K562 (cell line): ENCODE measurements around the gene SCAMP3. TPM values are rescaled to one million over a fixed set of nuclear protein-coding genes. Genes with fewer than 3 reads are reported as not detected.

Source experiments
- ARNT ChIP-seq, 2 experiments: fragments of 450-650 bp; IDR thresholded peaks; 2 replicates each; pipeline ENCODE4 v1.6.1; 2016; ENCODE audit warnings: mild to moderate bottlenecking in 1 of 2
- CBX8 ChIP-seq: fragments of 200-600 bp; sonication (generic); IDR thresholded peaks from 2 replicates; pipeline ENCODE4 v1.6.1; 2012; ENCODE audit warnings: borderline replicate concordance, mixed run types, low read depth, mild to moderate bottlenecking, moderate library complexity, mixed read lengths, low read length, control low read depth, inconsistent platforms; ENCODE audit not compliant: poor library complexity, severe bottlenecking; ENCODE audit errors: extremely low read depth
- CEBPB ChIP-seq: fragments of 450-650 bp; IDR thresholded peaks from 2 replicates; pipeline ENCODE4 v1.6.1; 2016; ENCODE audit warnings: missing genetic modification characterization, missing compliant biosample characterization
- CREM ChIP-seq: IDR thresholded peaks from 2 replicates; pipeline ENCODE4 v1.6.1; 2014; ENCODE audit warnings: antibody characterized with exemption, low read depth
- EHMT2 ChIP-seq: fragments of 450-650 bp; IDR thresholded peaks from 2 replicates; pipeline ENCODE4 v1.6.1; 2018; ENCODE audit warnings: antibody characterized with exemption
- HDAC2 ChIP-seq: fragments of 450-650 bp; IDR thresholded peaks from 2 replicates; pipeline ENCODE4 v1.6.1; 2016; ENCODE audit warnings: mild to moderate bottlenecking
- HMGXB4 ChIP-seq: sonication (generic); formaldehyde crosslinking; IDR thresholded peaks from 2 replicates; pipeline ENCODE4 v1.8.1; 2023; ENCODE audit warnings: mild to moderate bottlenecking, missing genetic modification reagents
- KDM1A ChIP-seq, 2 experiments: fragments of 450-650 bp; IDR thresholded peaks; 2 replicates each; pipeline ENCODE4 v1.6.1; 2016; ENCODE audit warnings: mild to moderate bottlenecking in 2 of 2
- MAZ ChIP-seq, 2 experiments: fragments of 450-650 bp in 1 of 2; sonication (generic) in 1 of 2; formaldehyde crosslinking; IDR thresholded peaks in 1 of 2; conservative IDR thresholded peaks in 1 of 2; 2 replicates each; pipeline versions ENCODE4 v1.4.0 to v1.5.0; 2020; ENCODE audit warnings: mild to moderate bottlenecking in 1 of 2, missing genetic modification reagents in 1 of 2
- POLR2G ChIP-seq: fragments of 200-400 bp; formaldehyde crosslinking; IDR thresholded peaks from 2 replicates; pipeline ENCODE4 v1.6.1; 2017; ENCODE audit warnings: low read depth, mild to moderate bottlenecking, antibody characterized with exemption, low read length, moderate library complexity
- RBM14 ChIP-seq: fragments of 200-400 bp; formaldehyde crosslinking; IDR thresholded peaks from 2 replicates; pipeline ENCODE4 v1.6.1; 2018; ENCODE audit warnings: low read depth, mild to moderate bottlenecking, low read length, moderate library complexity, borderline replicate concordance; ENCODE audit not compliant: insufficient read depth
- SMARCA4 ChIP-seq: fragments of 450-650 bp; IDR thresholded peaks from 2 replicates; pipeline ENCODE4 v1.6.1; 2016
- SMARCC2 ChIP-seq: fragments of 450-650 bp; IDR thresholded peaks from 2 replicates; pipeline ENCODE4 v1.6.1; 2017; ENCODE audit warnings: antibody characterized with exemption, moderate library complexity, mild to moderate bottlenecking, low read depth
- TBP ChIP-seq: optimal IDR thresholded peaks from 2 replicates; pipeline ENCODE3; 2011; ENCODE audit warnings: low read depth, low read length, improper control_type of control experiment
- TCFL5 ChIP-seq: fragments of 250-450 bp; sonication (Bioruptor Pico); conservative IDR thresholded peaks from 2 replicates; pipeline ENCODE4 v1.6.1; 2021; ENCODE audit warnings: mild to moderate bottlenecking, moderate library complexity, matching md5 sums
- TEAD1 ChIP-seq, 2 experiments: fragments of 450-650 bp in 1 of 2; sonication (generic) in 1 of 2; formaldehyde crosslinking; IDR thresholded peaks; 2 replicates each; pipeline versions ENCODE4 v1.4.0 to v1.8.0; 2020 to 2022; ENCODE audit warnings: mild to moderate bottlenecking in 2 of 2, missing genetic modification reagents in 1 of 2
- ZFP1 ChIP-seq: fragments of 450-650 bp; formaldehyde crosslinking; IDR thresholded peaks from 2 replicates; pipeline ENCODE4 v1.4.0; 2020; ENCODE audit warnings: mild to moderate bottlenecking, mixed read lengths
- ZFX ChIP-seq: sonication (generic); formaldehyde crosslinking; IDR thresholded peaks from 2 replicates; pipeline ENCODE4 v1.8.0; 2022; ENCODE audit warnings: mild to moderate bottlenecking, missing genetic modification reagents, moderate library complexity
- ZNF830 ChIP-seq: fragments of 250-450 bp; sonication (Bioruptor Pico); IDR thresholded peaks from 2 replicates; pipeline ENCODE4 v1.5.0; 2021; ENCODE audit warnings: mild to moderate bottlenecking
- polyA plus RNA-seq, 8 experiments: library from polyadenylated mRNA; depleted of rRNA in 4 of 8; stranded (reverse) in 5 of 8; unstranded in 3 of 8; fragments of >200 nt; fragmentation: Nextera tagmentation in 2 of 8; fragmentation: Illumina TruSeq in 1 of 8; extraction: Ambion mirVana in 2 of 8; extraction: Trizol in 1 of 8; gene quantifications; 2 replicates each; pipeline versions ENCODE4 v1.2.1 to v1.2.3, GENCODE V29; 2011 to 2014; ENCODE audit warnings: inconsistent platforms in 1 of 8, missing spikeins in 1 of 8
- total RNA-seq, 7 experiments: library from RNA; depleted of rRNA in 6 of 7; stranded (reverse); fragments of >200 nt in 6 of 7; fragmentation: Illumina TruSeq in 2 of 7; extraction: Trizol in 2 of 7; gene quantifications; 2 replicates each; pipeline versions ENCODE4 v1.2.1 to v1.2.3, GENCODE V29; 2011 to 2021; ENCODE audit warnings: low replicate concordance in 1 of 7
- TF ChIP-seq, protein P1 (sequence below): fragments of 200-800 bp; sonication (Bioruptor generic); IDR thresholded peaks from 2 replicates; pipeline ENCODE4 v1.6.1; 2017; ENCODE audit warnings: missing genetic modification characterization, missing compliant biosample characterization
- TF ChIP-seq, protein P2 (sequence below): sonication (generic); formaldehyde crosslinking; IDR thresholded peaks from 2 replicates; pipeline ENCODE4 v1.8.1; 2022; ENCODE audit warnings: missing genetic modification reagents

SCAMP3 gene
- total and polyA plus RNA-seq, 9 of the 15 experiments (the other 6 are each of a cell fraction or from before 2014, with no cell fraction given), result 14.2 to 131 (median 86.1) TPM

DNA sequence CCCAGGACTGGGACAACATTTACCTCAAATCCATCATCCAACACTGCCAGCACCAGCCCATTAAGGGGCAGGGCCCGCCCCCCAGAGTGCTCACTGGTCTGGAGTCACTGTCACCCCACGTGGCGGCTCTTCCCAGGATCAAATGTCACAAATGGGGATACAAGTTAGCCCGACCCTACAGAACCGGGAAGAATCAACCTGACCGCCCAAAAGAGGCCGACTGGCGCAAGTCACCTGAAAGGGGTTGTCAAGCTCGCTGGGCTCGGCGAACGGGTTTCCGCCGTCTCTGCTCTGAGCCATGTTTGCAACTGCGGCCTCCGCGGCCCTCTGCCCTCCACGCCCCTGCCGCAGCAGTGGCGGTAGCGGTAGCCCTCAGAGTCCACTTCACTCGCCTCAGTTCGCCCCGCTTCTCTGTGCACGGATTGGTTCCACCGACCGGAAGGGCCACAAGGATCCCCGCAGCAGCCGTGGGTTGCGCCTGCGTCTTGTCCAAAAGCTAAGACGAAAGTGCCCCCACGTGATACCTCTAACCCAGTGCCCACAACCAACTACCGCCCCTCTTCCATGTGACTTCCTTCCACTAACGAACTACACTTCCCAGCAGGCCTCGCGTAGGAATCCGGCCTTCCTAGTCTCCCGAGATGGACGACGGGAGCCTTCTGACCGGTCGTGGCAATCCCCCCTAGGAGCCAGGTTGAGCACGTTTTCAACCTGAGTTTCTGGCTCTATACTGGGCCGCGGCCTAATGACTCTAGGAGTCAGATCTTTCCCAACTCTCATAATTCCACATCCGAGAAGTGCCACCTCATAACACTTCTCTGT is at the start of gene SCAMP3 (continued):
- TF ChIP-seq, protein P1, sequence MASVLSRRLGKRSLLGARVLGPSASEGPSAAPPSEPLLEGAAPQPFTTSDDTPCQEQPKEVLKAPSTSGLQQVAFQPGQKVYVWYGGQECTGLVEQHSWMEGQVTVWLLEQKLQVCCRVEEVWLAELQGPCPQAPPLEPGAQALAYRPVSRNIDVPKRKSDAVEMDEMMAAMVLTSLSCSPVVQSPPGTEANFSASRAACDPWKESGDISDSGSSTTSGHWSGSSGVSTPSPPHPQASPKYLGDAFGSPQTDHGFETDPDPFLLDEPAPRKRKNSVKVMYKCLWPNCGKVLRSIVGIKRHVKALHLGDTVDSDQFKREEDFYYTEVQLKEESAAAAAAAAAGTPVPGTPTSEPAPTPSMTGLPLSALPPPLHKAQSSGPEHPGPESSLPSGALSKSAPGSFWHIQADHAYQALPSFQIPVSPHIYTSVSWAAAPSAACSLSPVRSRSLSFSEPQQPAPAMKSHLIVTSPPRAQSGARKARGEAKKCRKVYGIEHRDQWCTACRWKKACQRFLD (CRISPR knock-in tag), result no peak; the same call in 1 of the 2 replicates
- TF ChIP-seq ARNT (IDR thresholded peaks at IDR 0.05) (no peak), RBM14 (no peak), KDM1A (IDR thresholded peaks at IDR 0.05) (no peak), ZFX (CRISPR knock-in tag) (peak; percentile 90), EHMT2 (no peak), TEAD1 (CRISPR knock-in tag; IDR thresholded peaks at IDR 0.05) (peak; percentile 50 to 72; a peak in 3 of 4 replicates), ZFP1 (CRISPR knock-in tag) (peak; percentile 76), POLR2G (peak; percentile 96), SMARCC2 (no peak), HMGXB4 (CRISPR knock-in tag) (no peak), ZNF830 (CRISPR knock-in tag) (peak; percentile 97), TCFL5 (0 out of 2 replicates have a peak, but pooled peaks have one; percentile 32), CEBPB (no peak), TBP (peak; percentile 62), CBX8 (no peak), MAZ (CRISPR knock-in tag; conservative IDR thresholded peaks at IDR 0.05 in 1 of 2, IDR thresholded peaks at IDR 0.05 in 1 of 2) (peak; percentile 48 to 88), SMARCA4 (no peak), CREM (peak; percentile 94), HDAC2 (peak; percentile 80; the same call in 1 of the 2 replicates)
- TF ChIP-seq, protein P2, sequence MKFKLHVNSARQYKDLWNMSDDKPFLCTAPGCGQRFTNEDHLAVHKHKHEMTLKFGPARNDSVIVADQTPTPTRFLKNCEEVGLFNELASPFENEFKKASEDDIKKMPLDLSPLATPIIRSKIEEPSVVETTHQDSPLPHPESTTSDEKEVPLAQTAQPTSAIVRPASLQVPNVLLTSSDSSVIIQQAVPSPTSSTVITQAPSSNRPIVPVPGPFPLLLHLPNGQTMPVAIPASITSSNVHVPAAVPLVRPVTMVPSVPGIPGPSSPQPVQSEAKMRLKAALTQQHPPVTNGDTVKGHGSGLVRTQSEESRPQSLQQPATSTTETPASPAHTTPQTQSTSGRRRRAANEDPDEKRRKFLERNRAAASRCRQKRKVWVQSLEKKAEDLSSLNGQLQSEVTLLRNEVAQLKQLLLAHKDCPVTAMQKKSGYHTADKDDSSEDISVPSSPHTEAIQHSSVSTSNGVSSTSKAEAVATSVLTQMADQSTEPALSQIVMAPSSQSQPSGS (CRISPR knock-in tag), result no peak
